ENCODE measurements around the gene GAB2.
A peak's percentile ranks its signal among the peaks of the same experiment; 100 is the strongest.

Gene GAB2

DNA sequence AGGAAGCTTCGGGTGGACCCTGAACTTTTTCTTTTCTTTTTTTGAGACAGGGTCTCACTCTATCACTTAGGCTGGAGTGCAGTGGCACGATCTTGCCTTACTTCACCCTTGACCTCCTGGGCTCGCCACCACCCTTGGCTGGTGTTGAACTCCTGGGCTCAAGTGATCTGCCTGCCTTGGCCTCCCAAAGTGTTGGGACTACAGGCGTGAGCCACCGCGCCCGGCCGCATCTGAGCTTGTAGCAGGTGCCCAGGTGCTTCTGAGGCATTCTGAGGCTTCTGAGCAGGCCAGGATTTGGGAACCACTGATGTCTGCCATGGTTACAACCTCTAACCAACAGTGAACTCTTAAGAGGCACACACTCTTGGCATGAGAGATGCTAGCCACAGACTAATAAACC is 223.8 kb downstream of the GAB2 start:
- no peak overlapping the region for H3K4me3 ChIP-seq (ENCODE audit: low read length in 2 of 2)
- no peak overlapping the region for H2BK5ac ChIP-seq (ENCODE audit: low read length)
- no CpG with 5 or more reads among the region's 8 CpGs for WGBS, 2 donors (ENCODE audit: extremely low coverage in 2 of 2, insufficient read length in 2 of 2, insufficient replicate concordance in 1 of 2)
- H2AFZ ChIP-seq (ENCODE audit: low read length): no peak overlapping the region
- H3K79me1 ChIP-seq (ENCODE audit: low read depth, low read length): peaks cover 13% of the 10 kb centered on the region
- no peak overlapping the region for H4K91ac ChIP-seq (ENCODE audit: low read depth, low read length, poor library complexity)
- no peak overlapping the region for H4K8ac ChIP-seq (ENCODE audit: low read depth, low read length)
- no peak overlapping the region for H2BK15ac ChIP-seq (ENCODE audit: low read length)
- no peak overlapping the region for H3K14ac ChIP-seq (ENCODE audit: low read length)
- no peaks in the 10 kb centered on the region for H3K36me3 ChIP-seq (replicated peaks in 1 of 2; ENCODE audit: control insufficient read depth in 2 of 2, insufficient read depth in 2 of 2, low read length in 2 of 2)
- no peak overlapping the region for H3K9ac ChIP-seq (ENCODE audit: low read depth, low read length, poor library complexity)
- no peaks in the 10 kb centered on the region for H3K9me3 ChIP-seq (replicated peaks in 1 of 2; ENCODE audit: control insufficient read depth in 2 of 2, insufficient read depth in 1 of 2, low read depth in 1 of 2, low read length in 2 of 2)
- H3K23ac ChIP-seq (ENCODE audit: low read depth, low read length, poor library complexity): no peak overlapping the region
- H2BK12ac ChIP-seq (ENCODE audit: low read length): no peak overlapping the region
- no peak overlapping the region for H3K18ac ChIP-seq (ENCODE audit: low read length)
- no peak overlapping the region for H2AK5ac ChIP-seq (ENCODE audit: low read depth, low read length)
- no peak overlapping the region for H3K4ac ChIP-seq (ENCODE audit: low read length)
- no peak for DNase-seq (ENCODE audit: low spot score)
- H3K4me1 ChIP-seq (ENCODE audit: control insufficient read depth in 2 of 2, insufficient read depth in 1 of 2, low read depth in 1 of 2, low read length in 2 of 2): peaks cover 9 to 20% of the 10 kb centered on the region in 2 donors
- H3K4me2 ChIP-seq (ENCODE audit: insufficient read depth, low read length, poor library complexity, severe bottlenecking): no peak overlapping the region
- no peak overlapping the region for H2BK120ac ChIP-seq (ENCODE audit: low read depth, low read length)
- H3K27ac ChIP-seq (replicated peaks; ENCODE audit: low read length): no peak overlapping the region
- no peaks in the 10 kb centered on the region for H3K27me3 ChIP-seq (ENCODE audit: control insufficient read depth in 3 of 3, insufficient read depth in 3 of 3, low read depth in 1 of 3, low read length in 3 of 3)

DNA sequence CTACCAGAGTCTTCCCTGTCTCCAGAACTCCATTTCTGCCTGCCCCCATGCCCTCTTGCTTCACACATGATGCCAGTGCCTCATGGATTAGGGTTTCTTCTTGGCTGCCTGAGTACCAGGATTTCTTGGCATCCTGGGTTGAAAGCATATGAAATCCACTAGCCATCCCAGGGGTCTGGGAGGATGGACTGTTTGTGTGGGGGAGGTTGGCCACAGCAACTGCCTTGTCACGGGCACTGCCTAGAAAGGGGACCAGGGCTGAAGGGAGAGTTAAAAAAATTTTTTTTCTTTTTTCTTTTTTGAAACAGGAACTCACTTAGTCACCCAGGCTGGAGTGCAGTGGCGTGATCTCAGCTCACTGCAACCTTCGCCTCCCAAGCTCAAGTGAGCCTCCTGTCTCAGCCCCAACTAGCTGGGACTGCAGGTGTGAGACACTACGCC is 224.7 kb downstream of the GAB2 start:
- no CpG with 5 or more reads among the region's 4 CpGs for WGBS, 2 donors (ENCODE audit: extremely low coverage in 2 of 2, insufficient read length in 2 of 2, insufficient replicate concordance in 1 of 2)
- H4K8ac ChIP-seq (ENCODE audit: low read depth, low read length): no peak overlapping the region
- H3K4me1 ChIP-seq (ENCODE audit: control insufficient read depth in 2 of 2, insufficient read depth in 1 of 2, low read depth in 1 of 2, low read length in 2 of 2): peaks cover 9 to 20% of the 10 kb centered on the region in 2 donors
- H2AK5ac ChIP-seq (ENCODE audit: low read depth, low read length): no peak overlapping the region
- no peak overlapping the region for H2BK5ac ChIP-seq (ENCODE audit: low read length)
- H3K23ac ChIP-seq (ENCODE audit: low read depth, low read length, poor library complexity): no peak overlapping the region
- H3K9ac ChIP-seq (ENCODE audit: low read depth, low read length, poor library complexity): no peak overlapping the region
- H3K4me3 ChIP-seq (ENCODE audit: low read length in 2 of 2): no peak overlapping the region
- no peak for DNase-seq (ENCODE audit: low spot score)
- no peak overlapping the region for H3K14ac ChIP-seq (ENCODE audit: low read length)
- H4K91ac ChIP-seq (ENCODE audit: low read depth, low read length, poor library complexity): no peak overlapping the region
- H3K27ac ChIP-seq (replicated peaks; ENCODE audit: low read length): no peak overlapping the region
- no peak overlapping the region for H3K4me2 ChIP-seq (ENCODE audit: insufficient read depth, low read length, poor library complexity, severe bottlenecking)
- peaks cover 13% of the 10 kb centered on the region for H3K79me1 ChIP-seq (ENCODE audit: low read depth, low read length)
- H3K9me3 ChIP-seq (replicated peaks in 1 of 2; ENCODE audit: control insufficient read depth in 2 of 2, insufficient read depth in 1 of 2, low read depth in 1 of 2, low read length in 2 of 2): no peaks in the 10 kb centered on the region
- no peak overlapping the region for H2BK15ac ChIP-seq (ENCODE audit: low read length)
- H2BK120ac ChIP-seq (ENCODE audit: low read depth, low read length): no peak overlapping the region
- H3K18ac ChIP-seq (ENCODE audit: low read length): no peak overlapping the region
- H2BK12ac ChIP-seq (ENCODE audit: low read length): no peak overlapping the region
- H3K27me3 ChIP-seq (ENCODE audit: control insufficient read depth in 3 of 3, insufficient read depth in 3 of 3, low read depth in 1 of 3, low read length in 3 of 3): no peaks in the 10 kb centered on the region
- H3K36me3 ChIP-seq (replicated peaks in 1 of 2; ENCODE audit: control insufficient read depth in 2 of 2, insufficient read depth in 2 of 2, low read length in 2 of 2): no peaks in the 10 kb centered on the region
- H3K4ac ChIP-seq (ENCODE audit: low read length): no peak overlapping the region
- no peak overlapping the region for H2AFZ ChIP-seq (ENCODE audit: low read length)

GRCh38 chr11:78192223-78192719 is 225.3 kb downstream of the GAB2 start:
- Histone ChIP-seq H3K27me3 (ENCODE audit: control insufficient read depth in 3 of 3, insufficient read depth in 3 of 3, low read depth in 1 of 3, low read length in 3 of 3) (no peaks in the 10 kb centered on the region), H2AFZ (ENCODE audit: low read length) (no peak overlapping the region), H2AK5ac (ENCODE audit: low read depth, low read length) (peak overlapping the region; percentile 53), H3K9me3 (replicated peaks in 1 of 2; ENCODE audit: control insufficient read depth in 2 of 2, insufficient read depth in 1 of 2, low read depth in 1 of 2, low read length in 2 of 2) (no peaks in the 10 kb centered on the region), H3K4me1 (ENCODE audit: control insufficient read depth in 2 of 2, insufficient read depth in 1 of 2, low read depth in 1 of 2, low read length in 2 of 2) (peaks cover 11 to 25% of the 10 kb centered on the region in 2 donors), H3K27ac (replicated peaks; ENCODE audit: low read length) (no peak overlapping the region), H4K8ac (ENCODE audit: low read depth, low read length) (no peak overlapping the region), H3K4me3 (ENCODE audit: low read length in 2 of 2) (no peak overlapping the region), H3K9ac (ENCODE audit: low read depth, low read length, poor library complexity) (no peak overlapping the region), H3K18ac (ENCODE audit: low read length) (no peak overlapping the region), H2BK120ac (ENCODE audit: low read depth, low read length) (no peak overlapping the region), H3K79me1 (ENCODE audit: low read depth, low read length) (peaks cover 13% of the 10 kb centered on the region), H3K4ac (ENCODE audit: low read length) (no peak overlapping the region), H3K4me2 (ENCODE audit: insufficient read depth, low read length, poor library complexity, severe bottlenecking) (no peak overlapping the region), H3K36me3 (replicated peaks in 1 of 2; ENCODE audit: control insufficient read depth in 2 of 2, insufficient read depth in 2 of 2, low read length in 2 of 2) (no peaks in the 10 kb centered on the region), H3K23ac (ENCODE audit: low read depth, low read length, poor library complexity) (no peak overlapping the region), H3K14ac (ENCODE audit: low read length) (no peak overlapping the region), H2BK12ac (ENCODE audit: low read length) (no peak overlapping the region), H2BK15ac (ENCODE audit: low read length) (no peak overlapping the region), H4K91ac (ENCODE audit: low read depth, low read length, poor library complexity) (no peak overlapping the region), H2BK5ac (ENCODE audit: low read length) (no peak overlapping the region)
- no CpG with 5 or more reads among the region's 6 CpGs for WGBS, 2 donors (ENCODE audit: extremely low coverage in 2 of 2, insufficient read length in 2 of 2, insufficient replicate concordance in 1 of 2)
- no peak for DNase-seq (ENCODE audit: low spot score)

DNA sequence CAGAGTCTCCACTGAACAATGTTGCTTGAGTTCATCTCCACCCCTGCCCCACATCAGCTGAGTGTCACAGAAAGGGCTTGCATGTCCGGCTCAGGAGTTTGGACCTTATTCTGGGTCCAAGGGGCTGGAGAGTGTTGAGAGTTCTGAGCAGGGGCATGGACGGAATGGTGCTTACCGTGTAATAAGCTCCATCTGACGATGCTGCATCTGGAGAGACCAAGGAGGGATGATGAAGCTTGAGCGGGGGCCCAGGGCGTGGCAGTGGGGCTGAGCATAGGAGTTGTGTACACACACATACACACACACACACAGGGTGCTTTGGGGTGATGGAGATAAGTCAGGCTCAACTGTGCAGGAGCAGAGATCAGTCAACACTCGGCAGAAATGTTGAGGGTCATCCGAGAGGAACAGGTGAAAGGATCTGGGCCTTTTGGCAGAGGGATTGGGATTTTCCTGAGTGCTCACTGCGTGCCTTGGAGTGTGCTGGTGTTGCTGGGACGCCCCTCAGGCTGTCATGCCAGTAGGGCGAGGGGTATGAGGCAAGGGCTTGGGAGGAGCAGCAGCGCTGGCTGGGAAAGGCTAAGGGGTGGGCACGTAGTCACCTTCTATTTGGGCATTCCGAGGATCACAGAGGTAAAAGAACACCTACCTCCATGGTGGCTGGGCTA is 226.6 kb downstream of the GAB2 start:
- no peak overlapping the region for H2AK5ac ChIP-seq (ENCODE audit: low read depth, low read length)
- no peaks in the 10 kb centered on the region for H3K27me3 ChIP-seq (ENCODE audit: control insufficient read depth in 3 of 3, insufficient read depth in 3 of 3, low read depth in 1 of 3, low read length in 3 of 3)

More for the DNA sequence above, 226.6 kb downstream of the GAB2 start:
- no peak overlapping the region for H2BK15ac ChIP-seq (ENCODE audit: low read length)
- WGBS, 2 donors (ENCODE audit: extremely low coverage in 2 of 2, insufficient read length in 2 of 2, insufficient replicate concordance in 1 of 2): no CpG with 5 or more reads among the region's 14 CpGs
- no peaks in the 10 kb centered on the region for H3K9me3 ChIP-seq (replicated peaks in 1 of 2; ENCODE audit: control insufficient read depth in 2 of 2, insufficient read depth in 1 of 2, low read depth in 1 of 2, low read length in 2 of 2)
- H3K4me1 ChIP-seq (ENCODE audit: control insufficient read depth in 2 of 2, insufficient read depth in 1 of 2, low read depth in 1 of 2, low read length in 2 of 2): peaks cover 12 to 25% of the 10 kb centered on the region in 2 donors
- no peak overlapping the region for H4K91ac ChIP-seq (ENCODE audit: low read depth, low read length, poor library complexity)
- H2BK120ac ChIP-seq (ENCODE audit: low read depth, low read length): no peak overlapping the region
- H3K4ac ChIP-seq (ENCODE audit: low read length): no peak overlapping the region
- no peak overlapping the region for H2AFZ ChIP-seq (ENCODE audit: low read length)
- no peaks in the 10 kb centered on the region for H3K36me3 ChIP-seq (replicated peaks in 1 of 2; ENCODE audit: control insufficient read depth in 2 of 2, insufficient read depth in 2 of 2, low read length in 2 of 2)
- H3K23ac ChIP-seq (ENCODE audit: low read depth, low read length, poor library complexity): no peak overlapping the region
- no peak overlapping the region for H3K9ac ChIP-seq (ENCODE audit: low read depth, low read length, poor library complexity)
- no peak overlapping the region for H3K18ac ChIP-seq (ENCODE audit: low read length)
- no peak overlapping the region for H3K4me3 ChIP-seq (ENCODE audit: low read length in 2 of 2)
- H3K4me2 ChIP-seq (ENCODE audit: insufficient read depth, low read length, poor library complexity, severe bottlenecking): no peak overlapping the region
- peaks cover 11% of the 10 kb centered on the region for H3K79me1 ChIP-seq (ENCODE audit: low read depth, low read length)
- no peak overlapping the region for H2BK5ac ChIP-seq (ENCODE audit: low read length)
- no peak overlapping the region for H3K27ac ChIP-seq (replicated peaks; ENCODE audit: low read length)
- H2BK12ac ChIP-seq (ENCODE audit: low read length): no peak overlapping the region
- H3K14ac ChIP-seq (ENCODE audit: low read length): no peak overlapping the region
- no peak for DNase-seq (ENCODE audit: low spot score)
- H4K8ac ChIP-seq (ENCODE audit: low read depth, low read length): no peak overlapping the region

All from neuronal stem cell (in vitro differentiated cells).